GM18907 (cell line): ENCODE results near the gene EEFSEC.
"Not testable (repeated sequence)": the region's sequence is repeated elsewhere in the genome, so short reads cannot be mapped to it uniquely, and the experiment has no call there.

ENCODE experiments used
- ATAC-seq: cut with Tn5 transposase; IDR thresholded peaks from one replicate; pipeline ENCODE4 v1.9.1; 2021; ENCODE audit warnings: mild to moderate bottlenecking, moderate library complexity; ENCODE audit not compliant: unreplicated experiment

EEFSEC gene

GRCh38 chr3:128151758-128152274, 1.5 kb upstream of the EEFSEC start:
- no peak for ATAC-seq

- no peak for ATAC-seq
These were observed 694 bp upstream of the EEFSEC start for GRCh38 chr3:128152419-128153155.

- not testable (repeated sequence) for ATAC-seq
These were observed 1.1 kb downstream of the EEFSEC start for GRCh38 chr3:128154354-128154753.

- ATAC-seq: no peak
These were observed 2.5 kb downstream of the EEFSEC start for GRCh38 chr3:128155616-128156360.

- no peak for ATAC-seq
These were observed 7.4 kb downstream of the EEFSEC start for GRCh38 chr3:128160661-128161060.

GRCh38 chr3:128163432-128163831, 10.2 kb downstream of the EEFSEC start:
- no peak for ATAC-seq

- no peak for ATAC-seq
These were observed 13.7 kb downstream of the EEFSEC start for GRCh38 chr3:128166971-128167453.

GRCh38 chr3:128167646-128167972, 14.3 kb downstream of the EEFSEC start:
- no peak for ATAC-seq

GRCh38 chr3:128167973-128168674, 14.8 kb downstream of the EEFSEC start:
- ATAC-seq: no peak

GRCh38 chr3:128168836-128169235, 15.6 kb downstream of the EEFSEC start:
- ATAC-seq: no peak

GRCh38 chr3:128170866-128171516, 17.7 kb downstream of the EEFSEC start:
- ATAC-seq: no peak

- no peak for ATAC-seq
These were observed 19.9 kb downstream of the EEFSEC start for GRCh38 chr3:128173200-128173599.

GRCh38 chr3:128173849-128174248, 20.6 kb downstream of the EEFSEC start:
- ATAC-seq: no peak

- ATAC-seq: no peak
These were observed 21.7 kb downstream of the EEFSEC start for GRCh38 chr3:128174675-128175590.

GRCh38 chr3:128175768-128176167, 22.5 kb downstream of the EEFSEC start:
- ATAC-seq: no peak

GRCh38 chr3:128176276-128176833, 23.1 kb downstream of the EEFSEC start:
- no peak for ATAC-seq

GRCh38 chr3:128177865-128178264, 24.6 kb downstream of the EEFSEC start:
- no peak for ATAC-seq

GRCh38 chr3:128178782-128179483, 25.7 kb downstream of the EEFSEC start:
- ATAC-seq: no peak

- ATAC-seq: no peak
These were observed 26.2 kb downstream of the EEFSEC start for GRCh38 chr3:128179484-128179819.
